ENCODE data around the gene MAMLD1.

The MAMLD1 gene

GRCh38 chrX:150478496-150479492, 115.7 kb downstream of the MAMLD1 start:
- H3K9me3 ChIP-seq (ENCODE audit: control insufficient read depth, insufficient read depth, low read depth, low read length) = no peaks in the 10 kb centered on the region
- TF ChIP-seq ZNF350 (tag by site-specific recombination; IDR thresholded peaks at IDR 0.05) = no peak
- no peak for TF ChIP-seq ZNF654 (tag by site-specific recombination; IDR thresholded peaks at IDR 0.05; ENCODE audit: low read depth)
- no peak for TF ChIP-seq ZFP37 (tag by site-specific recombination; IDR thresholded peaks at IDR 0.05)
- TF ChIP-seq ZNF776 (tag by site-specific recombination; IDR thresholded peaks at IDR 0.05; ENCODE audit: borderline replicate concordance) = no peak
- TF ChIP-seq, protein P1, sequence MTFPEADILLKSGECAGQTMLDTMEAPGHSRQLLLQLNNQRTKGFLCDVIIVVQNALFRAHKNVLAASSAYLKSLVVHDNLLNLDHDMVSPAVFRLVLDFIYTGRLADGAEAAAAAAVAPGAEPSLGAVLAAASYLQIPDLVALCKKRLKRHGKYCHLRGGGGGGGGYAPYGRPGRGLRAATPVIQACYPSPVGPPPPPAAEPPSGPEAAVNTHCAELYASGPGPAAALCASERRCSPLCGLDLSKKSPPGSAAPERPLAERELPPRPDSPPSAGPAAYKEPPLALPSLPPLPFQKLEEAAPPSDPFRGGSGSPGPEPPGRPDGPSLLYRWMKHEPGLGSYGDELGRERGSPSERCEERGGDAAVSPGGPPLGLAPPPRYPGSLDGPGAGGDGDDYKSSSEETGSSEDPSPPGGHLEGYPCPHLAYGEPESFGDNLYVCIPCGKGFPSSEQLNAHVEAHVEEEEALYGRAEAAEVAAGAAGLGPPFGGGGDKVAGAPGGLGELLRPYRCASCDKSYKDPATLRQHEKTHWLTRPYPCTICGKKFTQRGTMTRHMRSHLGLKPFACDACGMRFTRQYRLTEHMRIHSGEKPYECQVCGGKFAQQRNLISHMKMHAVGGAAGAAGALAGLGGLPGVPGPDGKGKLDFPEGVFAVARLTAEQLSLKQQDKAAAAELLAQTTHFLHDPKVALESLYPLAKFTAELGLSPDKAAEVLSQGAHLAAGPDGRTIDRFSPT (tag by site-specific recombination; IDR thresholded peaks at IDR 0.05) = no peak
- no peak for TF ChIP-seq ZNF501 (tag by site-specific recombination; IDR thresholded peaks at IDR 0.05)
- no peak for TF ChIP-seq ZNF426 (tag by site-specific recombination; IDR thresholded peaks at IDR 0.05)
- TF ChIP-seq, protein P2, sequence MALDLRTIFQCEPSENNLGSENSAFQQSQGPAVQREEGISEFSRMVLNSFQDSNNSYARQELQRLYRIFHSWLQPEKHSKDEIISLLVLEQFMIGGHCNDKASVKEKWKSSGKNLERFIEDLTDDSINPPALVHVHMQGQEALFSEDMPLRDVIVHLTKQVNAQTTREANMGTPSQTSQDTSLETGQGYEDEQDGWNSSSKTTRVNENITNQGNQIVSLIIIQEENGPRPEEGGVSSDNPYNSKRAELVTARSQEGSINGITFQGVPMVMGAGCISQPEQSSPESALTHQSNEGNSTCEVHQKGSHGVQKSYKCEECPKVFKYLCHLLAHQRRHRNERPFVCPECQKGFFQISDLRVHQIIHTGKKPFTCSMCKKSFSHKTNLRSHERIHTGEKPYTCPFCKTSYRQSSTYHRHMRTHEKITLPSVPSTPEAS (tag by site-specific recombination; IDR thresholded peaks at IDR 0.05) = no peak
- no peak for TF ChIP-seq ZNF561 (tag by site-specific recombination; IDR thresholded peaks at IDR 0.05; ENCODE audit: borderline replicate concordance)
- no peak for TF ChIP-seq ZNF658 (tag by site-specific recombination; IDR thresholded peaks at IDR 0.05)
- no peaks in the 10 kb centered on the region for H3K36me3 ChIP-seq (ENCODE audit: control insufficient read depth in 2 of 2, insufficient read depth in 1 of 2, low read length in 2 of 2)
- POLR2A ChIA-PET = no interaction called here
- no peak overlapping the region for H3K27ac ChIP-seq (ENCODE audit: extremely low read depth, low read depth, low read length)
- H3K4me3 ChIP-seq (ENCODE audit: low read depth, low read length) = no peak overlapping the region
- CTCF ChIA-PET = interaction anchor here (1.0 kb wide), 1 partner anchor 169 kb away, joined by 3 read pairs; no protein-coding TSS in a partner anchor
- H3K4me1 ChIP-seq (ENCODE audit: control insufficient read depth, insufficient read depth, low read length) = no peaks in the 10 kb centered on the region

GRCh38 chrX:150482537-150483206, 119.6 kb downstream of the MAMLD1 start:
- Histone ChIP-seq H3K36me3 (ENCODE audit: control insufficient read depth in 2 of 2, insufficient read depth in 1 of 2, low read length in 2 of 2) (no peaks in the 10 kb centered on the region), H3K4me3 (ENCODE audit: low read depth, low read length) (no peak overlapping the region), H3K27ac (ENCODE audit: extremely low read depth, low read depth, low read length) (no peak overlapping the region), H3K4me1 (ENCODE audit: control insufficient read depth, insufficient read depth, low read length) (no peaks in the 10 kb centered on the region), H3K9me3 (ENCODE audit: control insufficient read depth, insufficient read depth, low read depth, low read length) (no peaks in the 10 kb centered on the region)
- ChIA-PET CTCF (interaction anchor here (0.9 to 1.5 kb wide), 2 partner anchors 118 to 121 kb away, joined by 3 to 6 read pairs; no protein-coding TSS in a partner anchor), POLR2A (no interaction called here)
- 0 out of 2 replicates have a peak, but pooled peaks have one; percentile 19 for TF ChIP-seq ZEB2 (tag by site-specific recombination; IDR thresholded peaks at IDR 0.05)
- TF ChIP-seq ZSCAN30 (tag by site-specific recombination; IDR thresholded peaks at IDR 0.05) = no peak
- TF ChIP-seq ZNF704 (tag by site-specific recombination; IDR thresholded peaks at IDR 0.05) = no peak
- TF ChIP-seq ZNF510 (tag by site-specific recombination; IDR thresholded peaks at IDR 0.05; ENCODE audit: insufficient replicate concordance) = no peak
- TF ChIP-seq HOXA7 (CRISPR knock-in tag; IDR thresholded peaks at IDR 0.05; ENCODE audit: borderline replicate concordance) = no peak
- TF ChIP-seq ZNF600 (tag by site-specific recombination; IDR thresholded peaks at IDR 0.05) = peak; percentile 25; the same call in 1 of the 2 replicates
- TF ChIP-seq ZNF341 (tag by site-specific recombination; IDR thresholded peaks at IDR 0.05; ENCODE audit: low read depth) = no peak
- TF ChIP-seq ZNF184 (tag by site-specific recombination; IDR thresholded peaks at IDR 0.05) = 0 out of 2 replicates have a peak, but pooled peaks have one; percentile 21
- TF ChIP-seq ZBTB17 (tag by site-specific recombination; IDR thresholded peaks at IDR 0.05) = no peak
- TF ChIP-seq BCL6B (tag by site-specific recombination; IDR thresholded peaks at IDR 0.05) = no peak
- TF ChIP-seq, protein P3, sequence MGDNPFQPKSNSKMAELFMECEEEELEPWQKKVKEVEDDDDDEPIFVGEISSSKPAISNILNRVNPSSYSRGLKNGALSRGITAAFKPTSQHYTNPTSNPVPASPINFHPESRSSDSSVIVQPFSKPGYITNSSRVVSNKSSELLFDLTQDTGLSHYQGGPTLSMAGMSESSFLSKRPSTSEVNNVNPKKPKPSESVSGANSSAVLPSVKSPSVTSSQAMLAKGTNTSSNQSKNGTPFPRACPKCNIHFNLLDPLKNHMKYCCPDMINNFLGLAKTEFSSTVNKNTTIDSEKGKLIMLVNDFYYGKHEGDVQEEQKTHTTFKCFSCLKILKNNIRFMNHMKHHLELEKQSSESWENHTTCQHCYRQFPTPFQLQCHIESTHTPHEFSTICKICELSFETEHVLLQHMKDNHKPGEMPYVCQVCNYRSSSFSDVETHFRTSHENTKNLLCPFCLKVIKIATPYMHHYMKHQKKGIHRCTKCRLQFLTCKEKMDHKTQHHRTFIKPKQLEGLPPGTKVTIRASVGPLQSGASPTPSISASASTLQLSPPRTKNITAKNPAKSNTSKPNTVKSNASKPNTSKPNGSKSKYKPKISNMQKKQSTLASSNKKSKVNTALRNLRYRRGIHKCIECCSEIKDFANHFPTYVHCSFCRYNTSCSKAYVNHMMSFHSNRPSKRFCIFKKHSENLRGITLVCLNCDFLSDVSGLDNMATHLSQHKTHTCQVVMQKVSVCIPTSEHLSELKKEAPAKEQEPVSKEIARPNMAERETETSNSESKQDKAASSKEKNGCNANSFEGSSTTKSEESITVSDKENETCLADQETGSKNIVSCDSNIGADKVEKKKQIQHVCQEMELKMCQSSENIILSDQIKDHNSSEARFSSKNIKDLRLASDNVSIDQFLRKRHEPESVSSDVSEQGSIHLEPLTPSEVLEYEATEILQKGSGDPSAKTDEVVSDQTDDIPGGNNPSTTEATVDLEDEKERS (tag by site-specific recombination; IDR thresholded peaks at IDR 0.05) = no peak
- TF ChIP-seq ZNF707 (tag by site-specific recombination; IDR thresholded peaks at IDR 0.05) = no peak
- TF ChIP-seq ZNF488 (tag by site-specific recombination; IDR thresholded peaks at IDR 0.05) = no peak

Data from HEK293 (cell line).